ENCODE results near the gene GPR157. TPM values are rescaled to one million over a fixed set of nuclear protein-coding genes. Genes with fewer than 3 reads are reported as not detected.

Gene GPR157
- total RNA-seq, 2 experiments from 2014 or later = 1.4 to 5.4 TPM

DNA sequence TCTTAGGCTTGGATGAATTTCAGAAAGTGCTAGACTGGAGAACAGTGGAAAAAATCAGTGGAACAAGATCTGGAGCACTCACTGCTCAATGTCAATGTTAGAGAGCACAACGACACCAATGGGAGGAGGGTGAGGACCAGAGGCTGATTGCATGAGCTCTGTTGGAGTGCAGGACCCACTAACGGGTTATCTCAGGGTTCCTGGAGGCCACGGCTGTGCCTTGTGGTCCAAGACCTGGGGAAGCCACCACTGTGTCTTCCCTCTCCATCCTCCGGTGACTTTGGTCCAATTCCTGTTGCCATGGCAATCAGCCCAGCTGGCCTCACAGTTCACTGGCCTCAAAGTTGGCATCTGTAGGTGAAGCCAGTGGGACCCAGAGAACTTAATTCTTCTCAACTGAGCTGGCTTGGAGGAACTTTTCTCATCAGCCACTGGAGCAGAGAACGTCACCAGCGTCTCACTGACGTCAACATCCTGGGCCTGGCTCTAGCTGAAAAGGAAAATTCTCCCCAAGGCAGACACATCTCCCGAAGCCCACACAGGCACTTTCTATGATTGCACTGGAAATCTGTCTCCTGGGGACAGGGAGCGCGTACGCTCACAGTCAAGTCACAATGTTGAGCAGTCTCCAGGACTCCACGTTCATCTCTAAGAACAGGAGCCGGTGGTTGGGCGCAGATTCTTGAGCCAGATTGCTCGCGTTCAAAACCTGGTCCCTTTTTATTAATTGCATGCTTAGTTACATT lies 21.9 kb upstream of the GPR157 start:
- CTCF ChIA-PET (ENCODE audit: unreplicated experiment) = no interaction called here

DNA sequence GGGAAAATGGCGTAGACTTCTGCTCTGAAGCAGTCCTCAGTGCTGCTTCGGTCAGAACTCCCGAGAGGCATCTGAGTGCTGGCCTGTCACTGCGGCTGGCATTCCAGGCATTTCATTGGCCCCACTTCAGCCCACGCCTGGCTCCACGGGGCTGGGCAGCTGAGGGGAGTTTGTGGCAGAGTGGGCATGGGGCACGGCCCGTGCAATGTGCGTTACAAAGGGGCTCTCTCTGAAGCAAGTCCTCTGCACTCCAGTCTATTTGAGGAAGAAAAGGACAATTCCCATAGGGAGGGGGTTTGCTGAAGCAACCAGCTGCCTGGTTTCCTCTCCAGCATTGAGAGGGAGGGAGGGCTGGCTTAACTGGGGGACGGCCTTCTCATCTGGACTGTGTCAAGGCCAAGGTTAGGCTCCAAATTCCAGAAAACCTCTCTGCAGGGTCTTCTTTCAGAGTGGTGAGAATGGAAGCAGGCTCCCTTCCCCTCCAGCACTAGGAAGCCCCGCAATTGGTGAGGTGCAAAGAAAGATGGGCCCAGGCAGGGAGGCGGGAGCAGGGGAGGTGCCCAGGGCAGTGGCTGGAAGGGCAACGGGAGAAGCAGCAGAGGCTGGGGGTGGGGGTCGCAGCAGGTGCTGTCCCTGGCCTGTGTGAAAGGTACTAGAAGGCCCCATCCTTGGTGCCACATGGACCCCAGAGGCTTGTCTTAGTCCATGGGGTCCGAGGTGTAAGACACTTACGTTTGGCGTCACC lies 21.1 kb upstream of the GPR157 start:
- TF ChIP-seq, protein P1, sequence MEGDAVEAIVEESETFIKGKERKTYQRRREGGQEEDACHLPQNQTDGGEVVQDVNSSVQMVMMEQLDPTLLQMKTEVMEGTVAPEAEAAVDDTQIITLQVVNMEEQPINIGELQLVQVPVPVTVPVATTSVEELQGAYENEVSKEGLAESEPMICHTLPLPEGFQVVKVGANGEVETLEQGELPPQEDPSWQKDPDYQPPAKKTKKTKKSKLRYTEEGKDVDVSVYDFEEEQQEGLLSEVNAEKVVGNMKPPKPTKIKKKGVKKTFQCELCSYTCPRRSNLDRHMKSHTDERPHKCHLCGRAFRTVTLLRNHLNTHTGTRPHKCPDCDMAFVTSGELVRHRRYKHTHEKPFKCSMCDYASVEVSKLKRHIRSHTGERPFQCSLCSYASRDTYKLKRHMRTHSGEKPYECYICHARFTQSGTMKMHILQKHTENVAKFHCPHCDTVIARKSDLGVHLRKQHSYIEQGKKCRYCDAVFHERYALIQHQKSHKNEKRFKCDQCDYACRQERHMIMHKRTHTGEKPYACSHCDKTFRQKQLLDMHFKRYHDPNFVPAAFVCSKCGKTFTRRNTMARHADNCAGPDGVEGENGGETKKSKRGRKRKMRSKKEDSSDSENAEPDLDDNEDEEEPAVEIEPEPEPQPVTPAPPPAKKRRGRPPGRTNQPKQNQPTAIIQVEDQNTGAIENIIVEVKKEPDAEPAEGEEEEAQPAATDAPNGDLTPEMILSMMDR (conservative IDR thresholded peaks at IDR 0.05; ENCODE audit: low read length) = no peak
- TF ChIP-seq EZH2phosphoT487 (IDR thresholded peaks at IDR 0.05; ENCODE audit: borderline replicate concordance, low read depth, low read length) = no peak
- Histone ChIP-seq H3K79me2 (ENCODE audit: insufficient read depth, low read depth, low read length) (no peaks in the 10 kb centered on the region), H4K20me1 (ENCODE audit: insufficient read depth, low read length) (no peaks in the 10 kb centered on the region), H2AFZ (ENCODE audit: low read length) (no peak overlapping the region), H3K4me1 (ENCODE audit: insufficient read depth, low read length, poor library complexity, severe bottlenecking) (no peaks in the 10 kb centered on the region), H3K4me2 (ENCODE audit: low read length) (no peak overlapping the region), H3K9me3 (ENCODE audit: low read length) (no peaks in the 10 kb centered on the region), H3K27ac (ENCODE audit: low read depth, low read length, poor library complexity, severe bottlenecking) (no peak overlapping the region), H3K36me3 (ENCODE audit: insufficient read depth, low read length) (no peaks in the 10 kb centered on the region), H3K9me2 (ENCODE audit: insufficient read depth, low read length) (no peaks in the 10 kb centered on the region), H3K4me3 (ENCODE audit: low read depth, low read length, poor library complexity, severe bottlenecking) (no peak overlapping the region)
- no peak for DNase-seq (ENCODE audit: low spot score)
- BruUV-seq (replicated peaks) = no TSS peak
- ChIA-PET POLR2A (interaction anchor here (0.6 to 1.0 kb wide), 2 partner anchors 9 to 443 kb away, joined by 3 read pairs; no protein-coding TSS in a partner anchor), CTCF (ENCODE audit: unreplicated experiment) (no interaction called here)
- intact Hi-C loops (cut with micrococcal nuclease; ENCODE audit: unreplicated experiment) = no loop called here

More for the DNA sequence above, 21.9 kb upstream of the GPR157 start:
- no TSS peak for BruUV-seq (replicated peaks)
- Histone ChIP-seq H3K9me3 (ENCODE audit: low read length) (no peaks in the 10 kb centered on the region), H3K4me2 (ENCODE audit: low read length) (no peak overlapping the region), H3K36me3 (ENCODE audit: insufficient read depth, low read length) (no peaks in the 10 kb centered on the region), H3K4me1 (ENCODE audit: insufficient read depth, low read length, poor library complexity, severe bottlenecking) (no peaks in the 10 kb centered on the region), H2AFZ (ENCODE audit: low read length) (no peak overlapping the region), H3K27ac (ENCODE audit: low read depth, low read length, poor library complexity, severe bottlenecking) (no peak overlapping the region), H3K79me2 (ENCODE audit: insufficient read depth, low read depth, low read length) (no peaks in the 10 kb centered on the region), H3K4me3 (ENCODE audit: low read depth, low read length, poor library complexity, severe bottlenecking) (no peak overlapping the region), H3K9me2 (ENCODE audit: insufficient read depth, low read length) (no peaks in the 10 kb centered on the region), H4K20me1 (ENCODE audit: insufficient read depth, low read length) (no peaks in the 10 kb centered on the region)
- POLR2A ChIA-PET = no interaction called here
- DNase-seq (ENCODE audit: low spot score) = no peak
- intact Hi-C loops (cut with micrococcal nuclease; ENCODE audit: unreplicated experiment) = no loop called here
- TF ChIP-seq, protein P1 (conservative IDR thresholded peaks at IDR 0.05; ENCODE audit: low read length) = no peak
- no peak for TF ChIP-seq EZH2phosphoT487 (IDR thresholded peaks at IDR 0.05; ENCODE audit: borderline replicate concordance, low read depth, low read length)

DNA sequence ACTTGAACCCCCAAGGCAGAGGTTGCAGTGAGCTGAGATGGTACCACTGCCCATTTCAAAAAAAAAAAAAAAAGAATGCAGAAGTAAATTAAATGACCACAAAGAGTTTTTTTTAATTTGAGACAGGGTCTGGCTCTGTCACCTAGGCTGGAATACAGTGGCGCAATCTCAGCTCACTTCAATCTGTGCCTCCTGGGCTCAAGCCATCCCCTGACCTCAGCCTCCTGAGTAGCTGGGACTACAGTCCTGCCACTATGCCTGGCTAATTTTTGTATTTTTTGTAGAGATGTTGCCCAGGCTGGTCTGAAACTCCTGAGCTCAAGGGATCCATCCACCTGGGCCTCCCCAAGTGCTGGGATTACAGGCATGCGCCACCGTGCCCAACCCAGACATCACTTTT lies 20.2 kb upstream of the GPR157 start:
- intact Hi-C loops (cut with micrococcal nuclease; ENCODE audit: unreplicated experiment) = no loop called here
- H2AFZ ChIP-seq (ENCODE audit: low read length) = no peak overlapping the region
- H3K79me2 ChIP-seq (ENCODE audit: insufficient read depth, low read depth, low read length) = no peaks in the 10 kb centered on the region
- ChIA-PET CTCF (ENCODE audit: unreplicated experiment) (no interaction called here), POLR2A (interaction anchor here (1.0 kb wide), 1 partner anchor 10 kb away, joined by 3 read pairs; no protein-coding TSS in a partner anchor)
- H3K4me1 ChIP-seq (ENCODE audit: insufficient read depth, low read length, poor library complexity, severe bottlenecking) = no peaks in the 10 kb centered on the region
- no peaks in the 10 kb centered on the region for H3K36me3 ChIP-seq (ENCODE audit: insufficient read depth, low read length)
- TF ChIP-seq EZH2phosphoT487 (IDR thresholded peaks at IDR 0.05; ENCODE audit: borderline replicate concordance, low read depth, low read length) = no peak
- TF ChIP-seq, protein P1 (conservative IDR thresholded peaks at IDR 0.05; ENCODE audit: low read length) = no peak
- no peak overlapping the region for H3K4me2 ChIP-seq (ENCODE audit: low read length)
- no peaks in the 10 kb centered on the region for H4K20me1 ChIP-seq (ENCODE audit: insufficient read depth, low read length)
- BruUV-seq (replicated peaks) = no TSS peak
- H3K4me3 ChIP-seq (ENCODE audit: low read depth, low read length, poor library complexity, severe bottlenecking) = no peak overlapping the region
- H3K9me2 ChIP-seq (ENCODE audit: insufficient read depth, low read length) = no peaks in the 10 kb centered on the region
- DNase-seq (ENCODE audit: low spot score) = no peak
- H3K27ac ChIP-seq (ENCODE audit: low read depth, low read length, poor library complexity, severe bottlenecking) = no peak overlapping the region
- no peaks in the 10 kb centered on the region for H3K9me3 ChIP-seq (ENCODE audit: low read length)
